Naive thymus-derived CD4-positive, alpha-beta T cell (primary cell): ENCODE data around the gene ADH5. TPM values are rescaled to one million over a fixed set of nuclear protein-coding genes. Genes with fewer than 3 reads are reported as not detected.
"Not testable (repeated sequence)": the region's sequence is repeated elsewhere in the genome, so short reads cannot be mapped to it uniquely, and the experiment has no call there.

ENCODE experiments used
- ATAC-seq: fragments of 150-1000 bp; cut with Tn5 transposase; 2 replicates; pipeline ENCODE4 v1.10.0; 2021; ENCODE audit warnings: mild to moderate bottlenecking, moderate library complexity
- CTCF ChIA-PET: fragments of 350-600 bp; sonication (Branson Sonifier 250); formaldehyde crosslinking; loops from one replicate; lab custom pipeline; 2021; ENCODE audit warnings: antibody characterized with exemption; lab: Charles Lee
- POLR2A ChIA-PET: fragments of 350-600 bp; sonication (Branson Sonifier 250); formaldehyde crosslinking; loops from one replicate; lab custom pipeline; 2021; ENCODE audit warnings: antibody characterized with exemption, inconsistent platforms; lab: Charles Lee
- DNase-seq, 9 donors: peaks; one replicate each; pipeline versions ENCODE4 v3.0.0 to v3.0.0-alpha.2; 2020 to 2022; ENCODE audit warnings: mixed read lengths in 1 of 9
- H3K27ac ChIP-seq: one replicate; pipeline ENCODE4 v1.7.0; 2013; ENCODE audit warnings: mild to moderate bottlenecking, low read depth, low read length, moderate library complexity
- H3K27me3 ChIP-seq, 2 donors: one replicate each; pipeline ENCODE4 v1.7.0; 2013; ENCODE audit warnings: low read length in 2 of 2, mild to moderate bottlenecking in 2 of 2, moderate library complexity in 2 of 2; ENCODE audit not compliant: control insufficient read depth in 2 of 2, insufficient read depth in 2 of 2
- H3K36me3 ChIP-seq, 3 experiments: 1 replicate in 2 of 3; 2 replicates in 1 of 3; pipeline ENCODE4 v1.7.0; 2013; ENCODE audit warnings: low read length in 3 of 3, mild to moderate bottlenecking in 3 of 3, moderate library complexity in 1 of 3; ENCODE audit not compliant: insufficient read depth in 3 of 3, control insufficient read depth in 2 of 3
- H3K4me1 ChIP-seq, 2 donors: one replicate each; pipeline ENCODE4 v1.7.0; 2013; ENCODE audit warnings: low read length in 2 of 2, mild to moderate bottlenecking in 2 of 2, moderate library complexity in 1 of 2; ENCODE audit not compliant: control insufficient read depth in 2 of 2, insufficient read depth in 2 of 2
- H3K4me3 ChIP-seq: 2 replicates; pipeline ENCODE4 v1.7.0; 2013; ENCODE audit warnings: mild to moderate bottlenecking, low read length
- H3K9me3 ChIP-seq, 3 experiments: 1 replicate in 2 of 3; 2 replicates in 1 of 3; pipeline ENCODE4 v1.7.0; 2013; ENCODE audit warnings: low read length in 3 of 3; ENCODE audit not compliant: control insufficient read depth in 2 of 3
- H3K27ac Mint-ChIP-seq, 9 donors: one replicate each; pipeline ENCODE4 v1.8.0; 2020 to 2022; ENCODE audit warnings: mixed read lengths in 9 of 9, mild to moderate bottlenecking in 8 of 9, moderate library complexity in 5 of 9, inconsistent platforms in 2 of 9
- H3K27me3 Mint-ChIP-seq, 5 donors: one replicate each; pipeline ENCODE4 v1.8.0; 2021 to 2022; ENCODE audit warnings: mixed read lengths in 5 of 5, mild to moderate bottlenecking in 1 of 5
- H3K36me3 Mint-ChIP-seq, 5 donors: one replicate each; pipeline ENCODE4 v1.8.0; 2020 to 2022; ENCODE audit warnings: mixed read lengths in 5 of 5, mild to moderate bottlenecking in 3 of 5, inconsistent platforms in 1 of 5
- H3K4me1 Mint-ChIP-seq, 7 donors: one replicate each; pipeline ENCODE4 v1.8.0; 2020 to 2022; ENCODE audit warnings: mixed read lengths in 7 of 7, mild to moderate bottlenecking in 3 of 7, inconsistent platforms in 1 of 7
- H3K4me3 Mint-ChIP-seq, 10 donors: one replicate each; pipeline ENCODE4 v1.8.0; 2020 to 2022; ENCODE audit warnings: mild to moderate bottlenecking in 10 of 10, mixed read lengths in 10 of 10, moderate library complexity in 6 of 10, inconsistent platforms in 2 of 10
- H3K9me3 Mint-ChIP-seq, 11 donors: one replicate each; pipeline ENCODE4 v1.8.0; 2020 to 2022; ENCODE audit warnings: mixed read lengths in 11 of 11, mild to moderate bottlenecking in 4 of 11, inconsistent platforms in 1 of 11, moderate library complexity in 1 of 11
- intact Hi-C, 2 donors: fragments of 100-400 bp; cut with micrococcal nuclease; formaldehyde crosslinking; loops; one replicate each; pipeline ENCODE4 v1.15.1; 2023
- polyA plus RNA-seq, 2 donors: library from polyadenylated mRNA; unstranded; fragments of 300-500 nt; fragmentation: Illumina TruSeq; gene quantifications; one replicate each; pipeline ENCODE4 v1.2.3, GENCODE V29; 2021
- total RNA-seq, 6 experiments: library from RNA in 5 of 6; stranded (reverse) in 5 of 6; gene quantifications; 1 replicate in 5 of 6; 2 replicates in 1 of 6; pipeline ENCODE4 v1.2.3 and lab custom pipeline; 2021 to 2026

ADH5 gene
- total and polyA plus RNA-seq, 7 experiments from 2014 or later, result 42.7 to 174 (median 78.7) TPM

DNA sequence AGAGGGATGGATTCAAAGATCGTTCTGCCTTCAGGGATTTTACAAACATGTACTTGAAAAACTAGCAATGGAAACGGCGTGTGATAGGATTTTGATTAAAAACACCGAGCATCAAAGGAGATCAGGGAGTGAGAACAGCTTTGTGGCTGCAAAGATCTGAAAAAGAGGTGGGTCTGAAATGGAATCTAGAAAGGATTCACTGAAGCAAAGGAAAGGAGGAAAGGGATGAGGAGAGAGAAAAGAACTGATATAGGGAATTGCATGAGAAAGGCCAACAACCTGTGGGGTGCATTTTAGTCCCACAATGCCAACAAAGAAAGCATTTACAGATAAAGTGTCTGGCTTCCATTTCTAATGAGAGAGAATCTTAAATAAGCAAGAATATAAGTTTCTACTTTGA lies 32.4 kb upstream of the ADH5 start:
- H3K27ac ChIP-seq, result no peak overlapping the region
- H3K4me3 ChIP-seq, result no peak overlapping the region
- H3K36me3 ChIP-seq, result no peaks in the 10 kb centered on the region
- CTCF ChIA-PET, result interaction anchor here (0.6 kb wide), 1 partner anchor 340 kb away, joined by 4 read pairs; no protein-coding TSS in a partner anchor
- H3K9me3 ChIP-seq, result no peaks in the 10 kb centered on the region
- ATAC-seq, result no peak
- no peaks in the 10 kb centered on the region for H3K9me3 Mint-ChIP-seq
- no peaks in the 10 kb centered on the region for H3K27me3 ChIP-seq
- H3K27me3 Mint-ChIP-seq, result peaks cover 0 to 7% (median 5%) of the 10 kb centered on the region in 5 donors
- intact Hi-C loops, result no loop called here
- H3K4me1 Mint-ChIP-seq, result no peaks in the 10 kb centered on the region
- no peaks in the 10 kb centered on the region for H3K4me1 ChIP-seq
- H3K4me3 Mint-ChIP-seq, result no peak overlapping the region
- peaks cover 0 to 4% (median 0%) of the 10 kb centered on the region in 5 donors for H3K36me3 Mint-ChIP-seq
- POLR2A ChIA-PET, result interaction anchor here (0.5 kb wide), 1 partner anchor 22 kb away, joined by 3 read pairs; no protein-coding TSS in a partner anchor
- no peak for DNase-seq
- no peak overlapping the region for H3K27ac Mint-ChIP-seq

DNA sequence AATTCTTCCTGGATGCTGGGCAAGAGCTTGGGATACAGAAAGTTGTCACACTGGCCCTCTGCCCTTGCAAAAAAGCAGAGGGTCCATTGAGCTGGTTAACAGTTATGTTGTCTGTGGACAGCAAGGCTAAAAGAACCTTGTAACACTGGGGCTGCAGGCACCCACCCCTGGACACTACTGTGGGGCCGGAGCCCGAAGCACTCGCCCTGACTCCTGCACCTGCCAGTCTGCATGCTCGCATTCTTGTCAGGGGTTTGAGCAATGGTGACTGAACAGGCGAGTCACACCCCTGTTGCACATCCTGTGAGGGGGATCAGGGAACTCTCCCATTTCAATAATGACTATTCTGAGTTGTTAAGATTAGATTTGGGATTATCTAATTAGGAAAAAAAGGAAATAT lies 31.9 kb upstream of the ADH5 start:
- no peaks in the 10 kb centered on the region for H3K4me1 Mint-ChIP-seq
- no peak overlapping the region for H3K27ac Mint-ChIP-seq
- Histone ChIP-seq H3K27me3 (no peaks in the 10 kb centered on the region), H3K9me3 (no peaks in the 10 kb centered on the region), H3K4me3 (no peak overlapping the region), H3K4me1 (no peaks in the 10 kb centered on the region), H3K27ac (no peak overlapping the region), H3K36me3 (no peaks in the 10 kb centered on the region)
- ATAC-seq (no peak), DNase-seq (no peak)
- no peak overlapping the region for H3K4me3 Mint-ChIP-seq
- H3K36me3 Mint-ChIP-seq, result peaks cover 0 to 4% (median 0%) of the 10 kb centered on the region in 5 donors
- ChIA-PET POLR2A (no interaction called here), CTCF (no interaction called here)
- H3K9me3 Mint-ChIP-seq, result no peaks in the 10 kb centered on the region
- intact Hi-C loops, result no loop called here
- peaks cover 0 to 7% (median under 1%) of the 10 kb centered on the region in 5 donors for H3K27me3 Mint-ChIP-seq

DNA sequence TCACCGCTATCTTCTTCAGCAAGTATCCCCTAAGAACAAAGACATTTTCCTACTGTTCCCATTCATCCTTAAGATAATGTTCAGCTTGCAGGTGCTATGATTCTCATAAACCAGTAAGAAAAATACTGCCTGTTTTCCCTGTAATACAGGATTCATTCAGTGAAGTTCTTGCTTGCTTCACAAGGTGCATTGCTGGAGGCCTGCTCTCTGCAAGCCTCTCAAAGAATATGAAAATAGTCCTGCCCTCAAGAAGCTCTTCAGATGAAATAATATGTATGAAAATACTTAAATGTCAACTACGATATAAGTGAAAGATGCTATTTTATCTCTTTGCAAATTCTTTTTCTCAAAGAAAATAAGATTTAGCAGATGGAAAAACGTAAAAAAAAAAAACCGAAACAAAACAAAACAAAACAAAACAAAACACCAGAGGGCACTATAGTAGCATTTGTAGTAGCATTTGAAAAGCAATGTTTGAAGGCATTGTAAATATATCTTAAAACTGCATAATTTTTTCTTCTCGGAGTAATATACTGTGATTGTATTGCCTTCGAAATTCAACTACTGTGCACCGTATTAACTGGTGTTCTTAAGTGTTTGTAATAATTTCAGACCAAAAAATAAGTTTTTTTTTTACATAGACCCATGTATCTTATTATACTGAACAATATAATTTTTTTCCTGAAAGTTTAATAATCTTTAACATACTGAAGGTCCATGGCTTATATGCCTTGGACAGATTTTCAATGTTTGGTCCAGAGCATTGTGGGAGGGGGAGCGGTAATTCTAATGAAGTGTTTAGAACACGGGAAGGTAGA lies 29.5 kb upstream of the ADH5 start:
- no peaks in the 10 kb centered on the region for H3K27me3 ChIP-seq
- peak in 3 of 9 donors; percentile 0 to 18 (median 7) for DNase-seq
- no peak overlapping the region for H3K27ac ChIP-seq
- peak overlapping the region in 1 of 9 donors; percentile 44 for H3K27ac Mint-ChIP-seq
- H3K27me3 Mint-ChIP-seq, result peaks cover 0 to 7% (median 0%) of the 10 kb centered on the region in 5 donors
- H3K4me1 ChIP-seq, result no peaks in the 10 kb centered on the region
- H3K9me3 ChIP-seq, result no peaks in the 10 kb centered on the region
- no peak overlapping the region for H3K4me3 Mint-ChIP-seq
- no peaks in the 10 kb centered on the region for H3K4me1 Mint-ChIP-seq
- CTCF ChIA-PET, result interaction anchor here (0.7 to 0.8 kb wide), 3 partner anchors 30 to 968 kb away, joined by 3 read pairs; partner anchors contain the start of gene ADH5
- POLR2A ChIA-PET, result interaction anchor here (1.5 kb wide), 1 partner anchor 30 kb away, joined by 4 read pairs; the partner anchor contains the start of gene ADH5
- peaks cover 0 to 4% (median 0%) of the 10 kb centered on the region in 5 donors for H3K36me3 Mint-ChIP-seq
- no peak for ATAC-seq
- H3K4me3 ChIP-seq, result no peak overlapping the region
- no peaks in the 10 kb centered on the region for H3K36me3 ChIP-seq
- intact Hi-C loops, result loop anchor here (1.0 kb wide), 3 partner anchors 287 to 690 kb away; no protein-coding TSS in a partner anchor
- H3K9me3 Mint-ChIP-seq, result no peaks in the 10 kb centered on the region

DNA sequence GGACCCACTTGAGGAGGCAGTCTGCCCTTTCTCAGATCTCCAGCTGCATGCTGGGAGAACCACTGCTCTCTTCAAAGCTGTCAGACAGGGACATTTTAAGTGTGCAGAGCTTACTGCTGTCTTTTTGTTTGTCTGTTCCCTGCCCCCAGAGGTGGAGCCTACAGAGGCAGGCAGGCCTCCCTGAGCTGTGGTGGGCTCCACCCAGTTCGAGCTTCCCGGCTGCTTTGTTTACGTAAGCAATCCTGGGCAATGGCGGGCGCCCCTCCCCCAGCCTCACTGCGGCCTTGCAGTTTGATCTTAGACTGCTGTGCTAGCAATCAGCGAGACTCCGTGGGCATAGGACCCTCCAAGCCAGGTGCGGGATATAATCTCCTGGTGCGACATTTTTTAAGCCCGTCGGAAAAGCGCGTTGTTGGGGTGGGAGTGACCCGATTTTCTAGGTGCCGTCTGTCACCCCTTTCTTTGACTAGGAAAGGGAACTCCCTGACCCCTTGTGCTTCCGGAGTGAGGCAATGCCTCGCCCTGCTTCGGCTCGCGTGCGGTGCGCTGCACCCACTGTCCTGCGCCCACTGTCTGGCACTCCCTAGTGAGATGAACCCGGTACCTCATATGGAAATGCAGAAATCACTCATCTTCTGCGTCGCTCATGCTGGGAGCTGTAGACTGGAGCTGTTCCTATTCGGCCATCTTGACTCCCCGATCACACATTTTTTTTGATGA lies 28.7 kb upstream of the ADH5 start:
- H3K9me3 ChIP-seq, H3K36me3 ChIP-seq, H3K27me3 Mint-ChIP-seq, H3K36me3 Mint-ChIP-seq, H3K27ac Mint-ChIP-seq, DNase-seq, ATAC-seq, H3K9me3 Mint-ChIP-seq, H3K27ac ChIP-seq, H3K27me3 ChIP-seq, H3K4me1 ChIP-seq, H3K4me1 Mint-ChIP-seq, H3K4me3 ChIP-seq, H3K4me3 Mint-ChIP-seq, intact Hi-C loops: not testable (repeated sequence)
- CTCF ChIA-PET, result interaction anchor here (0.7 to 0.8 kb wide), 2 partner anchors 29 to 967 kb away, joined by 3 read pairs; partner anchors contain the start of gene ADH5
- POLR2A ChIA-PET, result interaction anchor here (1.5 kb wide), 1 partner anchor 29 kb away, joined by 4 read pairs; the partner anchor contains the start of gene ADH5

DNA sequence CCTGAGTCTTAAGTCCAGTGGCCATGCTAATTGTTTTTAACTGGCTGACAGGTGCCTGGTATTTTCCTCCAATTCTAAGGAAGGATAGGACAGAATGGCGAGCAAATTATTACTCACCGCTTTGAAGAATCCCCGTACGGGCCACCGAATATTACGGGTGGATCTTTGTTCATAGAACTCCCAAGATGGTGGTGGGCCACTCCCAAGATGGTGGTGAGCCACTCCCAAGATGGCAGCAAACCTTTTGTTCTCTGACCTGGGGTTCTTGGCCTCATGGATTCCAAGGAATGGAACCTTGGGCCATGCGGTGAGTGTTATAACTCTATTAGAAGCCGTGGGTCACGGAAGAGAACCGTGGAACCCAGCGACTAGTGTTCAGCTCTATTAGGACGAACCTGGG lies 20.7 kb upstream of the ADH5 start:
- H3K36me3 Mint-ChIP-seq, H3K9me3 ChIP-seq, H3K4me1 ChIP-seq, H3K4me3 ChIP-seq, intact Hi-C loops, H3K36me3 ChIP-seq, CTCF ChIA-PET, H3K27me3 Mint-ChIP-seq, H3K9me3 Mint-ChIP-seq, H3K27me3 ChIP-seq, H3K4me1 Mint-ChIP-seq, H3K4me3 Mint-ChIP-seq, H3K27ac ChIP-seq, POLR2A ChIA-PET, ATAC-seq, DNase-seq: not testable (repeated sequence)
- H3K27ac Mint-ChIP-seq, result peak overlapping the region in 2 of 9 donors; percentile 14 to 30

DNA sequence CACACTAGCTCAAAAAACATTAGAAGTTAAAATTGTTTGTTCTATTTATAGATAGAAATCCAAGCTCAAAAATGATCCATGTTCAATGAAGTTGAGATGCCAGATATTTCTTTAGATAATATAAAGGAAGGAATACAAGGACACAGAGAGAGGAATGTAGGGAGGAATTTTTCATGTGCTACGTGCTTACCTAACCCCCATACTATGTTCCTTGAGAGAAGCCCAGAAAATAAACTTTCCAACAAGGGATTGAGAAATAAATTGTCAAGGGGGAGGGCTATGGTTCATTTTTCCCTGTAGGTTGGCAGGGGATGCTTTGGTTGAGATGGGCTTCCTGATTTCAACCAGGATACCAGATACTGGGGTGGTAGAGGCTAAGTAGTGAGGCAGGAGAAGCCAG lies 15.6 kb upstream of the ADH5 start:
- peaks cover 0 to 6% (median 0%) of the 10 kb centered on the region in 5 donors for H3K27me3 Mint-ChIP-seq
- Histone ChIP-seq H3K36me3 (no peaks in the 10 kb centered on the region), H3K4me1 (no peaks in the 10 kb centered on the region), H3K4me3 (no peak overlapping the region), H3K27ac (no peak overlapping the region), H3K9me3 (no peaks in the 10 kb centered on the region), H3K27me3 (no peaks in the 10 kb centered on the region)
- H3K9me3 Mint-ChIP-seq, result peaks cover 0 to 3% (median 0%) of the 10 kb centered on the region in 11 donors
- ChIA-PET CTCF (no interaction called here), POLR2A (no interaction called here)
- DNase-seq (no peak), ATAC-seq (no peak)
- intact Hi-C loops, result no loop called here
- no peak overlapping the region for H3K27ac Mint-ChIP-seq
- H3K4me1 Mint-ChIP-seq, result peaks cover 0 to 8% (median 0%) of the 10 kb centered on the region in 7 donors
- H3K4me3 Mint-ChIP-seq, result no peak overlapping the region
- peaks cover 0 to 9% (median 7%) of the 10 kb centered on the region in 5 donors for H3K36me3 Mint-ChIP-seq
